Mesenchymal stem cell (in vitro differentiated cells and primary cell): ENCODE data around the gene STOML2.

Source experiments
- DNase-seq: peaks from one replicate; pipeline ENCODE4 v3.0.0-alpha.2; 2013
- H2AFZ ChIP-seq: one replicate; pipeline ENCODE4 v1.6.1; 2013; ENCODE audit warnings: low read depth, mild to moderate bottlenecking, control low read depth, inconsistent platforms, low read length, moderate library complexity
- H2AK5ac ChIP-seq: 2 replicates; pipeline ENCODE4 v1.6.1; 2013; ENCODE audit warnings: low read length, moderate library complexity, mild to moderate bottlenecking, inconsistent platforms; ENCODE audit not compliant: severe bottlenecking
- H2BK120ac ChIP-seq: one replicate; pipeline ENCODE4 v1.6.1; 2013; ENCODE audit warnings: low read depth, mild to moderate bottlenecking, inconsistent platforms, low read length, moderate library complexity
- H2BK12ac ChIP-seq, 2 experiments: one replicate each; pipeline ENCODE4 v1.6.1; 2013; ENCODE audit warnings: inconsistent platforms in 2 of 2, low read length in 2 of 2, mild to moderate bottlenecking in 2 of 2, moderate library complexity in 2 of 2, control low read depth in 1 of 2
- H2BK15ac ChIP-seq: one replicate; pipeline ENCODE4 v1.6.1; 2013; ENCODE audit warnings: mild to moderate bottlenecking, low read depth, inconsistent platforms; ENCODE audit not compliant: poor library complexity, severe bottlenecking
- H2BK5ac ChIP-seq: 2 replicates; pipeline ENCODE4 v1.6.1; 2013; ENCODE audit warnings: low read depth, mild to moderate bottlenecking, low read length, control low read depth, inconsistent platforms; ENCODE audit not compliant: poor library complexity, severe bottlenecking
- H3K14ac ChIP-seq, 2 experiments: one replicate each; pipeline ENCODE4 v1.6.1; 2013; ENCODE audit warnings: inconsistent platforms in 2 of 2, low read length in 2 of 2, control low read depth in 1 of 2, mild to moderate bottlenecking in 1 of 2, moderate library complexity in 1 of 2
- H3K18ac ChIP-seq, 2 experiments: one replicate each; pipeline ENCODE4 v1.6.1; 2013; ENCODE audit warnings: inconsistent platforms in 2 of 2, low read length in 2 of 2, control low read depth in 1 of 2, low read depth in 1 of 2, mild to moderate bottlenecking in 1 of 2
- H3K23ac ChIP-seq, 2 experiments: one replicate each; pipeline ENCODE4 v1.6.1; 2013; ENCODE audit warnings: inconsistent platforms in 2 of 2, low read length in 2 of 2, mild to moderate bottlenecking in 2 of 2, moderate library complexity in 2 of 2, control low read depth in 1 of 2
- H3K27ac ChIP-seq: 2 replicates; pipeline ENCODE4 v1.5.1; 2013; ENCODE audit warnings: mild to moderate bottlenecking, moderate library complexity, low read length, control low read depth, inconsistent platforms; ENCODE audit not compliant: poor library complexity, severe bottlenecking
- H3K27me3 ChIP-seq, 2 experiments: 2 replicates each; pipeline versions ENCODE4 v1.6.1 to v1.7.0; 2013; ENCODE audit warnings: low read length in 2 of 2, mild to moderate bottlenecking in 2 of 2, moderate library complexity in 2 of 2, control low read depth in 1 of 2, inconsistent platforms in 1 of 2; ENCODE audit not compliant: control insufficient read depth in 1 of 2, insufficient read depth in 1 of 2
- H3K36me3 ChIP-seq, 2 experiments: 2 replicates each; pipeline versions ENCODE4 v1.6.1 to v1.7.0; 2013; ENCODE audit warnings: low read length in 2 of 2, control low read depth in 1 of 2, inconsistent platforms in 1 of 2, low read depth in 1 of 2, mild to moderate bottlenecking in 1 of 2; ENCODE audit not compliant: insufficient read depth in 2 of 2, control insufficient read depth in 1 of 2
- H3K4ac ChIP-seq, 2 experiments: one replicate each; pipeline ENCODE4 v1.6.1; 2013; ENCODE audit warnings: inconsistent platforms in 2 of 2, low read length in 2 of 2, mild to moderate bottlenecking in 2 of 2, moderate library complexity in 2 of 2, control low read depth in 1 of 2, low read depth in 1 of 2
- H3K4me1 ChIP-seq: 2 replicates; pipeline ENCODE4 v1.6.1; 2013; ENCODE audit warnings: low read depth, low read length, control low read depth; ENCODE audit not compliant: control insufficient read depth, insufficient read depth
- H3K4me2 ChIP-seq: 2 replicates; pipeline ENCODE4 v1.6.1; 2013; ENCODE audit warnings: low read length, mild to moderate bottlenecking, inconsistent platforms; ENCODE audit not compliant: poor library complexity, severe bottlenecking
- H3K4me3 ChIP-seq, 2 experiments: 2 replicates each; pipeline versions ENCODE4 v1.5.1 to v1.7.0; 2013; ENCODE audit warnings: low read length in 2 of 2, mild to moderate bottlenecking in 2 of 2, control low read depth in 1 of 2, low read depth in 1 of 2; ENCODE audit not compliant: insufficient read depth in 1 of 2
- H3K79me1 ChIP-seq: replicated peaks from 2 replicates; pipeline ENCODE4 v1.6.1; 2013; ENCODE audit warnings: mild to moderate bottlenecking, control low read depth, low read length, inconsistent platforms; ENCODE audit not compliant: poor library complexity, severe bottlenecking
- H3K9ac ChIP-seq: 2 replicates; pipeline ENCODE4 v1.7.0; 2013; ENCODE audit warnings: mild to moderate bottlenecking, low read length, moderate library complexity
- H3K9me3 ChIP-seq: 2 replicates; pipeline ENCODE4 v1.7.0; 2013; ENCODE audit warnings: mild to moderate bottlenecking, low read length; ENCODE audit not compliant: control insufficient read depth
- H4K8ac ChIP-seq: one replicate; pipeline ENCODE4 v1.6.1; 2013; ENCODE audit warnings: inconsistent platforms, mild to moderate bottlenecking, low read length, moderate library complexity
- H4K91ac ChIP-seq: one replicate; pipeline ENCODE4 v1.6.1; 2013; ENCODE audit warnings: mild to moderate bottlenecking, low read length, inconsistent platforms
- WGBS: methylation state at CpG from one replicate; pipeline ENCODE4 v1.1.7; 2013; ENCODE audit warnings: mixed read lengths; 5-methylcytosine and 5-hydroxymethylcytosine counted together

STOML2 gene

GRCh38 chr9:35069020-35069419, 33.9 kb downstream of the STOML2 start:
- Histone ChIP-seq H2BK15ac (no peak overlapping the region), H3K36me3 (peaks cover 46 to 57% of the 10 kb centered on the region in 2 experiments), H2BK120ac (no peak overlapping the region), H3K27me3 (no peaks in the 10 kb centered on the region), H3K23ac (no peak overlapping the region), H3K18ac (no peak overlapping the region), H3K4me1 (peaks cover 9% of the 10 kb centered on the region), H2AFZ (no peak overlapping the region), H3K4me2 (peak overlapping the region; percentile 40), H3K4ac (no peak overlapping the region), H4K8ac (no peak overlapping the region), H3K9me3 (no peaks in the 10 kb centered on the region), H3K14ac (no peak overlapping the region), H3K79me1 (peaks cover 14% of the 10 kb centered on the region), H3K4me3 (peak overlapping the region in 1 of 2 experiments; percentile 96), H3K27ac (no peak overlapping the region), H4K91ac (no peak overlapping the region), H3K9ac (no peak overlapping the region), H2BK5ac (no peak overlapping the region), H2AK5ac (no peak overlapping the region), H2BK12ac (no peak overlapping the region)
- DNase-seq: no peak
- 95% methylated on average over 3 of the region's 4 CpGs for WGBS

GRCh38 chr9:35067056-35067455, 35.9 kb downstream of the STOML2 start:
- H3K9ac ChIP-seq: no peak overlapping the region
- H3K79me1 ChIP-seq: peaks cover 16% of the 10 kb centered on the region
- no peak overlapping the region for H2AFZ ChIP-seq
- no peak overlapping the region for H3K14ac ChIP-seq
- no peak overlapping the region for H3K4me3 ChIP-seq
- no peaks in the 10 kb centered on the region for H3K9me3 ChIP-seq
- no peaks in the 10 kb centered on the region for H3K27me3 ChIP-seq
- no peak overlapping the region for H2BK120ac ChIP-seq
- H2AK5ac ChIP-seq: no peak overlapping the region
- 100% methylated on average over 1 of the region's 1 CpG for WGBS
- H3K27ac ChIP-seq: no peak overlapping the region
- no peak overlapping the region for H3K4me2 ChIP-seq
- H3K18ac ChIP-seq: no peak overlapping the region
- no peak overlapping the region for H4K8ac ChIP-seq
- H2BK12ac ChIP-seq: no peak overlapping the region
- H2BK5ac ChIP-seq: no peak overlapping the region
- H3K4ac ChIP-seq: no peak overlapping the region
- H2BK15ac ChIP-seq: no peak overlapping the region
- peaks cover 52 to 70% of the 10 kb centered on the region in 2 experiments for H3K36me3 ChIP-seq
- H3K23ac ChIP-seq: no peak overlapping the region
- no peak for DNase-seq
- peaks cover 7% of the 10 kb centered on the region for H3K4me1 ChIP-seq
- no peak overlapping the region for H4K91ac ChIP-seq

- 98% methylated on average over 11 of the region's 11 CpGs for WGBS
- no peak overlapping the region for H3K4me2 ChIP-seq
- peaks cover 50% of the 10 kb centered on the region for H3K79me1 ChIP-seq
- no peak overlapping the region for H2BK120ac ChIP-seq
- DNase-seq: no peak
- H3K4me3 ChIP-seq: no peak overlapping the region
- H3K27me3 ChIP-seq: no peaks in the 10 kb centered on the region
- no peak overlapping the region for H3K9ac ChIP-seq
- no peak overlapping the region for H3K18ac ChIP-seq
- H3K9me3 ChIP-seq: no peaks in the 10 kb centered on the region
- no peak overlapping the region for H2AFZ ChIP-seq
- H3K27ac ChIP-seq: no peak overlapping the region
- no peak overlapping the region for H3K23ac ChIP-seq
- peak overlapping the region; percentile 27 for H4K8ac ChIP-seq
- H4K91ac ChIP-seq: no peak overlapping the region
- H3K36me3 ChIP-seq: peaks cover 76 to 100% of the 10 kb centered on the region in 2 experiments
- no peak overlapping the region for H3K4ac ChIP-seq
- H3K14ac ChIP-seq: no peak overlapping the region
- no peak overlapping the region for H2BK12ac ChIP-seq
- H2AK5ac ChIP-seq: no peak overlapping the region
- H2BK5ac ChIP-seq: no peak overlapping the region
- no peak overlapping the region for H2BK15ac ChIP-seq
- no peaks in the 10 kb centered on the region for H3K4me1 ChIP-seq
Measured at GRCh38 chr9:35060548-35061207, 42.3 kb downstream of the STOML2 start.

- 97% methylated on average over 10 of the region's 10 CpGs for whole genome bisulfite sequencing
- H3K23ac ChIP-seq: no peak overlapping the region
- no peak overlapping the region for H3K27ac ChIP-seq
- peaks cover 71 to 100% of the 10 kb centered on the region in 2 experiments for H3K36me3 ChIP-seq
- DNase-seq: no peak
- no peak overlapping the region for H4K8ac ChIP-seq
- no peak overlapping the region for H3K14ac ChIP-seq
- no peak overlapping the region for H2BK5ac ChIP-seq
- H3K4me2 ChIP-seq: no peak overlapping the region
- no peak overlapping the region for H2BK12ac ChIP-seq
- H3K4me3 ChIP-seq: no peak overlapping the region
- H3K4me1 ChIP-seq: no peaks in the 10 kb centered on the region
- no peak overlapping the region for H4K91ac ChIP-seq
- H2BK120ac ChIP-seq: no peak overlapping the region
- H3K4ac ChIP-seq: no peak overlapping the region
- no peaks in the 10 kb centered on the region for H3K9me3 ChIP-seq
- H3K79me1 ChIP-seq: peaks cover 47% of the 10 kb centered on the region
- H2BK15ac ChIP-seq: no peak overlapping the region
- no peak overlapping the region for H2AK5ac ChIP-seq
- H3K9ac ChIP-seq: no peak overlapping the region
- no peak overlapping the region for H3K18ac ChIP-seq
- no peak overlapping the region for H2AFZ ChIP-seq
- H3K27me3 ChIP-seq: no peaks in the 10 kb centered on the region
Measured at GRCh38 chr9:35059438-35059837, 43.5 kb downstream of the STOML2 start.
